Right ventricle myocardium superior (tissue), 1 donor: ENCODE results near the gene VWA3A. TPM values are rescaled to one million over a fixed set of nuclear protein-coding genes. Genes with fewer than 3 reads are reported as not detected.
A peak's percentile ranks its signal among the peaks of the same experiment; 100 is the strongest.
"Not testable (repeated sequence)": the region's sequence is repeated elsewhere in the genome, so short reads cannot be mapped to it uniquely, and the experiment has no call there.

Experiments
- ATAC-seq: fragments of 200-7000 bp; cut with Tn5 transposase; one replicate; pipeline ENCODE4 v1.9.1; 2020; ENCODE audit warnings: mild to moderate bottlenecking; ENCODE audit not compliant: poor library complexity
- DNase-seq: peaks from one replicate; pipeline ENCODE4 v3.0.0-alpha.2; 2020
- intact Hi-C: fragments of 100-400 bp; cut with DNase I; formaldehyde crosslinking; loops from one replicate; pipeline ENCODE4 v1.11.2; 2022
- total RNA-seq: library from RNA; stranded (reverse); fragmentation: NEBNext Ultra II Directional; extraction: Animal tissue kit (Norgen Biotek cat#: 25700); gene quantifications from one replicate; pipeline ENCODE4 v1.2.1, GENCODE V29; 2021
- donor health status: DM: no; HTN: yes; CAD: no; lungs with severe emphysema.

The VWA3A gene
- total RNA-seq, 1 donor from 2014 or later, result 1.3 TPM

GRCh38 chr16:22077700-22078313, 14.5 kb upstream of the VWA3A start:
- ATAC-seq (peak; percentile 51), DNase-seq (peak; percentile 60)
- intact Hi-C loops, result loop anchor here (2.0 kb wide), 1 partner anchor 77 kb away; the partner anchor contains the start of gene PDZD9

DNA sequence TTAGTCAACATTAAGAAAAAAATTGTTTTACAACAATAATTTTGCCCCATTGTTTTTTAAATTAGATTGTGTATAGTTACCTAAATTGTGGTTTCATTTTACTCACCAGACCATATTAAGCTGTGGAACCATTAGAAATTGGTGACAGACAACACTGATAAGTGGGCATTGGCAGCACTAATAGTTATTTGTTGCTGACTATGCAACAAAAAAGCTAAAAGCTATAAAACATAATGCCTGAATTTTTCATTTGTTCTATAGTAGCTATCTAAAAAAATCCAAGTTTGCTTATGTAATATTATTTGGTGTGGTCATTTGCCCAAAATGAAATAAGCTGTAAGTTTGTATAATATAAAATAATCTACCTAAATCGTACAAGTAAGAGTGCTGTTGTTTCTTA, 13.7 kb upstream of the VWA3A start:
- intact Hi-C loops, result no loop called here
- no peak for DNase-seq

DNA sequence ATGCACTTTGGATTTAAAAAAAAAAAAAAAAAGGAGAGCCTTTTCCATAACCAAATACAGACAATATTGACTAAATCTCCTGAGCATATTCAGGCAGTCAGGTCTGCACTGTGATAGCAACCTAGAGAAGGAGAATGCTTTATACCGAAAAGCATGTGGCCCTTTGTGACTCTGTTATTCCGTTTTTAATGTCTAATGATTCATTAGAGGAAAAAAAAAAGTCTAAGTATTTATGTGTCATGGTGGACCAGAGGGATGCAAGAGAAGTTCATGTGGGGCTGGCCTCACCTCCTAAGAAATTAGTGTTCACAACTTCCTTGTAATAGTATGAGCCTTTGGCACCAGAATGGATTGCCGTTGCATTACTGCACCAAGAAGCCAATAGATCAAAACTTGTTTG, 11.3 kb upstream of the VWA3A start:
- intact Hi-C loops, result loop anchor here (10.0 kb wide), 1 partner anchor 104 kb away; no protein-coding TSS in a partner anchor
- DNase-seq (no peak), ATAC-seq (no peak)

More for the DNA sequence above, 13.7 kb upstream of the VWA3A start:
- no peak for ATAC-seq

- intact Hi-C loops, result loop anchor here (10.0 kb wide), 1 partner anchor 98 kb away; no protein-coding TSS in a partner anchor
- ATAC-seq (no peak), DNase-seq (no peak)
Observed at GRCh38 chr16:22086440-22086839, 5.9 kb upstream of the VWA3A start.

- ATAC-seq (peak; percentile 47), DNase-seq (no peak)
- intact Hi-C loops, result loop anchor here (10.0 kb wide), 1 partner anchor 96 kb away; no protein-coding TSS in a partner anchor
Observed at GRCh38 chr16:22088642-22089041, 3.7 kb upstream of the VWA3A start.

GRCh38 chr16:22089910-22090309, 2.4 kb upstream of the VWA3A start:
- ATAC-seq (peak; percentile 30), DNase-seq (no peak)
- intact Hi-C loops, result loop anchor here (10.0 kb wide), 1 partner anchor 95 kb away; no protein-coding TSS in a partner anchor

- ATAC-seq (no peak), DNase-seq (no peak)
- intact Hi-C loops, result no loop called here
Observed at GRCh38 chr16:22091721-22092120, 620 bp upstream of the VWA3A start.

GRCh38 chr16:22093331-22093730, 990 bp downstream of the VWA3A start:
- ATAC-seq, result no peak
- intact Hi-C loops, result no loop called here

GRCh38 chr16:22093996-22094395, 1.7 kb downstream of the VWA3A start:
- intact Hi-C loops, result no loop called here
- no peak for DNase-seq
- ATAC-seq, result no peak

More at GRCh38 chr16:22093331-22093730, 990 bp downstream of the VWA3A start:
- DNase-seq, result no peak

GRCh38 chr16:22098405-22099255, 6.3 kb downstream of the VWA3A start:
- DNase-seq (no peak), ATAC-seq (peak; percentile 77)
- intact Hi-C loops, result no loop called here

DNA sequence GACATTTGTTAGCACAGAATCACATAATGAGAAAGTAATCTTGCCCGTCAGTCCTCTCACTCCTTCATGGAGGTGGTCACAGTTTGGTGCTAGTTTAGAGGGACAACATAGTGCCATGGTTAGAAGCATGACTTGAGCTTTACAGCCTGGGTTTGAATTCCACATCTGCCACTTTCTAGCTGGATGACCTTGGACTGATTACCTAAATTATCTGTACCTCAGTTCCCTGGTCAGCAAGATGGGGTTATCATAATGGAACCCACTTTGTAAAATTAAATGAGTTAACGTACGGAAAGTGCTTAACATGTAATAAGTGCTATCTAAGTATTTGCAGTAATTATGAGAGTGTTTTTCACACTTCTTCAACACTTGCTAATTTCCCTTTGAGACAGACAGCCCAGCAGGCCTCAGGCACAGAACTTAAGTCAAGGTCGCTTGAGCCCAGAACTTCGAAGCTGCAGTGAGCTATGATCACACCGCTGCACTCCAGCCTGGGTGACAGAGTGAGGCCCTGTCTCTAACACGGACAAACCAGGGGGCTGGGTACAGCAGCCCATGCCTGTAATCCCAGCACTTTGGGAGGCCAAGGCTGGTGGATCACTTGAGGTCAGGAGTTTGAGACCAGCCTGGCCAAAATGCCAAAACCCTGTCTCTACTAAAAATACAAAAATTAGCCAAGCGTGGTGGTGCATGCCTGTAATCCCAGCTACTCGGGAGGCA, 7.1 kb downstream of the VWA3A start:
- ATAC-seq (no peak), DNase-seq (no peak)
- intact Hi-C loops, result no loop called here

- intact Hi-C loops, result no loop called here
- DNase-seq, result no peak
- no peak for ATAC-seq
Observed at GRCh38 chr16:22103441-22103840, 11.1 kb downstream of the VWA3A start.

DNA sequence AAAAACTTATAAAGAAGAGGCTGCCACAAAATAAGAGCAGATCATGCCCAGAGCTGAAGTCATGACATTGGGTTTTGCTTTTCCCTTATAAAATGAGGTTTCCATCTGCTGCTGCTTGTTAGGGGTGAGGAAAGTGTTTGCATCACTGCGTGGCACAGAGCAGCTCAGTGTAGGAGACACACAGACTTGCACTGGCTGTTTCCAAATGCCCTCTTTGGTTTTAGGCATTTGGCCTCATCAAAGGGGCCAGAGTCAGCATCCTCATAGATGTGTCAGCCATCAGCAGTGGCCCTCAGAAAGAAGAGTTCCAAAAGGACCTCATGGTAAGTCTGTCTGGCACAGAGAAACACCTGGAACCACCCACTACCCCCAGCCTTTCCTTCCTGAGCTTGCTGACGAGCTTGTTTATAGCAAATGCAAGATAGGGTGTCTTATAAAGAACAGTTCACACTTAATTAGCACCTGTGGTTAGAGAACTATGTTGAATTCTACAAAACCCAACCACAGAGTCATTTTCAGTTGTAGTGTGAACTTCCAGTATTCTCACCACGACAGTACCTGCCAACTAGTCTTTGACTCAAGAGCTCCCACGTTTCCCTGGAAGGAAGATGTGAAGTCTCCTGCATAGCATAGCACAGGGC, 17.0 kb downstream of the VWA3A start:
- ATAC-seq, result no peak
- no peak for DNase-seq
- intact Hi-C loops, result no loop called here

DNA sequence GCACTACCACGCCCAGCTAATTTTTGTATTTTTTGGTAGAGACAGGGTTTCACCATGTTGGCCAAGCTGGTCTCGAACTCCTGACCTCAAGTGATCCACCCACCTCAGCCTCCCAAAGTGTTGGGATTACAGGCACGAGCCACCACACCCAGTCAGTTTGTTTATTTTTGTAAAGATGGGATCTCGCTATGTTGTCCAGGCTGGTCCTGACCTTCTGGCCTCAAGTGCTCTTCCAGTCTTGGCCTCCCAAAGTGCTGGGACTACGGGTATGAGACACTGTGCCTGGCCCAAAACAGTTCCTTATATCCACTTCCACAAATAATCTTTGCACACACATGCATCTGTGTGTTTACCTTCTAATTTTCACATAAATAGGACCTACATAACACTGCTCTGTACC, 19.3 kb downstream of the VWA3A start:
- intact Hi-C loops, DNase-seq, ATAC-seq: not testable (repeated sequence)

- no peak for ATAC-seq
- DNase-seq, result no peak
- intact Hi-C loops, result no loop called here
Observed at GRCh38 chr16:22116095-22116700, 23.9 kb downstream of the VWA3A start.

- ATAC-seq, result no peak
- intact Hi-C loops, result no loop called here
- DNase-seq, result no peak
Observed at GRCh38 chr16:22117609-22118008, 25.3 kb downstream of the VWA3A start.

DNA sequence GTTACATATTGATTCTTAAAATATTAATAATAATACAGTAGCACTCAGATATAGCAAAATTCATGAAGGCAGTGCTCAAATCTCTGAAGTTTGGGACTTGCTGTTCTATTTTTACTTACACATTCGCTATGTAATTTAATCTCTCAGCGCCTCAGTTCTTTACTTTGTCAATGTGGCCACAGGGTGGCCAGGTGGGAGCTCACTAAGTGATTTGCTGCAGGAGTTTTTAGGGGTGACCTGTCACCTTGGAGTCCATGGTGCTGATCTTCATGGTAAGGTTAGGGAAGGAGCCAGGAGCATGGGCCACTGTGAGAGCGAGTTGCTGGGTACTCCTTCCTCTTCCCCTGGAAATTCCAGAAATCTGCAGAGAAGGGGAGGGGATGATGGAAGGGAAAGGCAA, 28.1 kb downstream of the VWA3A start:
- DNase-seq, result no peak
- ATAC-seq, result no peak
- intact Hi-C loops, result no loop called here

DNA sequence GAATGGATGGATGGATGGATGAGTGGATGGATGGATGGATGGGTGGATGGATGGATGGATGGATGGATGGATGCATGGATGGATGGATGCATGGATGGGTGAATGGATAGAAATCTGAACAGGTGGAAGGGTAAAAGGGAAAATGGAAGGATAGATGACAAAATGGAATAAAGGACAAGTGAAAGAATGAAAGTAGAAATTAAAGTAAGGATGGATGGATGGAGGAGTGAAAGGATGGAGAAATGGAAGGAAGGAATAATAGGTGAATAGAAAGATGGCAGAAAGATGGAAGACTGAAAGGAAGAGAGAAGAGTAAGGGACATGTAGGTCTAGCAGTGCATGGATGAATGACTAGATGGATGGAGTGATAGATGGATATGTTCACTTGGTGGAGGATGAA, 29.9 kb downstream of the VWA3A start:
- DNase-seq, result no peak
- intact Hi-C loops, result no loop called here
- no peak for ATAC-seq
